HG03378 (cell line): ENCODE results near the gene CLPTM1L.

Experiments used
- ATAC-seq: cut with Tn5 transposase; IDR thresholded peaks from one replicate; pipeline ENCODE4 v1.9.1; 2021; ENCODE audit warnings: mild to moderate bottlenecking, moderate library complexity; ENCODE audit not compliant: unreplicated experiment

CLPTM1L gene

GRCh38 chr5:1344975-1345838, at the start of gene CLPTM1L:
TSS of gene CLPTM1L (minus strand) at chr5:1345099. CDS start at chr5:1344841, 258 bp downstream.
- ATAC-seq, result peak; percentile 55

GRCh38 chr5:1393571-1394501, 48.9 kb upstream of the CLPTM1L start:
- no peak for ATAC-seq

- no peak for ATAC-seq
Measured at GRCh38 chr5:1392801-1393565, 48.1 kb upstream of the CLPTM1L start.

- ATAC-seq, result no peak
Measured at GRCh38 chr5:1392261-1392660, 47.4 kb upstream of the CLPTM1L start.

- ATAC-seq, result no peak
Measured at GRCh38 chr5:1391691-1392090, 46.8 kb upstream of the CLPTM1L start.

- no peak for ATAC-seq
Measured at GRCh38 chr5:1390861-1391600, 46.1 kb upstream of the CLPTM1L start.

- no peak for ATAC-seq
Measured at GRCh38 chr5:1390333-1390732, 45.4 kb upstream of the CLPTM1L start.

GRCh38 chr5:1388383-1388967, 43.6 kb upstream of the CLPTM1L start:
- ATAC-seq, result no peak

GRCh38 chr5:1387876-1388275, 43.0 kb upstream of the CLPTM1L start:
- no peak for ATAC-seq

GRCh38 chr5:1387059-1387755, 42.3 kb upstream of the CLPTM1L start:
- no peak for ATAC-seq

- ATAC-seq, result no peak
Measured at GRCh38 chr5:1386274-1386717, 41.4 kb upstream of the CLPTM1L start.

GRCh38 chr5:1385395-1386273, 40.7 kb upstream of the CLPTM1L start:
- no peak for ATAC-seq

- ATAC-seq, result no peak
Measured at GRCh38 chr5:1384521-1384920, 39.6 kb upstream of the CLPTM1L start.

GRCh38 chr5:1383886-1384401, 39.0 kb upstream of the CLPTM1L start:
- ATAC-seq, result no peak

GRCh38 chr5:1383344-1383743, 38.4 kb upstream of the CLPTM1L start:
- ATAC-seq, result no peak

GRCh38 chr5:1382248-1382700, 37.4 kb upstream of the CLPTM1L start:
- ATAC-seq, result no peak

- no peak for ATAC-seq
Measured at GRCh38 chr5:1381370-1382247, 36.7 kb upstream of the CLPTM1L start.
